GM18505 (cell line): Measurements from ENCODE around the gene NLRC3.

Source experiments
- ATAC-seq: cut with Tn5 transposase; IDR thresholded peaks from one replicate; pipeline ENCODE4 v1.9.1; 2021; ENCODE audit not compliant: unreplicated experiment
- POLR2A ChIP-seq: IDR thresholded peaks from 4 replicates; pipeline ENCODE4 v1.6.1; 2011; ENCODE audit warnings: borderline replicate concordance; ENCODE audit not compliant: insufficient read depth, insufficient read length; ENCODE audit errors: extremely low read depth

Gene NLRC3

DNA sequence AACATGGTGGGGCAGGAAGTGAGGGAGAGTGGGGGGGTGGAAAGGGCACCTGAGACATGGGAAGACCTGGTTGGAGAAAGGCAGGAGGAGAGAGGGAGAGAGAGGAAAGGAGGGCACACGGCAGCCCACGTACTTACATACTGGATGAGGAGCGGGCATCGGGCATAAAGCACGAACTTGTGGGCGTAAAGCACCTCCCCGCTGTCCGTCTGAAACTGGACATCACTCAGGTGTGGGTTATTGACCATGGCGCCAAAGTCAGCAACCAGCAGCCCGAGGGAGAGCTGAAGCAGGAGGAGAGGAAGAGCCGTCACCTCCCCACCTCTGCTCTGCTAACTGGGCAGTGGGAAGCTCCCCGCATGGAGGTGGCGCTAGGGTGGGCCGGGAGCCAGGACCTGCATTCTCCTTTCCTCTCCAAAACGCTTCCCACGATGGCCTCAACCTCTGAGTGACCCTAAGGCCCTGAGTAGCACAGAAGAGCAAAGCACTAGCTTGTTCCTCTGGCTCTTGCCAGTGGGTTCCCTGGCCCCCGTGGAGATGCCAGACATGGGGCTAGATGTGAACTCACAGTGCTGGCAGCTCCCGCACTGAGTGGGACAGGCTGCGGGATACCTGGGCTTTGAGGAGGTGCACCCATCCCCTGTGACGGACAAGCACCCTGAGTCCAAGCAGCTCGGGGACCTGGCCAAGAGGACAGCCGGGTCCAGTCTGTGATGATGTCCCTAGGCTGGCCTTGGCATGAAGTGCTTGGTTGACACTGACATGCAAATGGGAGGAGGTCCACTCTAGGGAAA, 17.3 kb upstream of the NLRC3 start:
- ATAC-seq = no peak
- no peak for TF ChIP-seq POLR2A

DNA sequence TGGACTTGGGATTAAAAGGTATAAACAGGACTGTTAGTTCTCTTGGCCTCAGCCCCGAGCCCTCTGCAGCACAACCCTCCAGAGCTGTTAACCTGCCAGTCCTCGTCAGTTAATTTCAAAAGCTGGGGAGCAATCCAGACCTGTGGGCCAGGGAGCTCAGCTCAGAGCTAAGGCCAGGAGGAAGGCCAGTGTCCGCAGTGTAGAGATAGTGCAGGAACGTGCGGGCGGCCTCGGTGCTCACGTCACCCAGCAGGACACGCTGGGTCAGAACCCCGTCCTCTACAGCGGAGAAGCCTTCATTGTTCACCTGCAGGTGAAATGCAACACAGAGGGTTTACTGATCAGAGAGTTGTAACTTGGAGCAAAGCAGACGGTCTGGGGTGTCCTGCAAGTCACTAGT, 15.4 kb upstream of the NLRC3 start:
- no peak for TF ChIP-seq POLR2A
- no peak for ATAC-seq

DNA sequence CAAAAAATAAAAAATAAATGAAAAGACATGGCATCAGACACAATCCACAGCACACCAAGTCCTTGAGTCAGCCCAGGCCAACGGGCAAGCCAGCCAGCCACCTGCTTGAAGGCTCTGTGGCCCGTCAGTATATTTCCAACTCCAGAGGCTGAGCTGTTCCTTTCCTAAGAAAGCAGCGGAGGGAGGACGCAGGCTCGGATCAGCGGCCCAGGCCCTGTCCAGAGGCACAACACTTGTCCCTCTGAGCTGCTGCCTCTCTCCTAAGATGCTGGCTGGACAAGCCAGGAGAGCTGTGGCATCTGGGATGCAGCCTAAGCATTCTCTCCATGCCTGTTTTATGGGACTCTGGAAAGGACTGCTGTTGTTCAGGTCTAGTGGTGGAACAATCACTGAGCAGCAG, 14.8 kb upstream of the NLRC3 start:
- no peak for TF ChIP-seq POLR2A
- no peak for ATAC-seq

DNA sequence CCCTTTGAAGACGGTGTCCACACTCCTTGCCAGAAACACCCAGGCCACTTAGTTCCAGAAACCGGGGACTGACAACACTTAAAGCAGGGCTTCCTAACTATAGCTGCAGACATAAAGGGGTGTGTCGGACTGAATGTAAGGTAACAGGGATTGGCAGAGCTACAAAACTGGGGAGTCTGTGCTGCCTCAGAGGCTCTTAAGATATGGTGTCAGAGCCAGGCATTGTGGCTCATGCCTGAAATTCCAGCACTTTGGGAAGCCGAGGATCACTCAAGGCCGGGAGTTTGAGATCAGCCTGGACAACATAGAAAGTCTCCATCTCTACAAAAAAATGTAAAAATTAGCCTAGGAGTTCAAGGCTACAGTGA, 14.2 kb upstream of the NLRC3 start:
- ATAC-seq = no peak
- TF ChIP-seq POLR2A = no peak

DNA sequence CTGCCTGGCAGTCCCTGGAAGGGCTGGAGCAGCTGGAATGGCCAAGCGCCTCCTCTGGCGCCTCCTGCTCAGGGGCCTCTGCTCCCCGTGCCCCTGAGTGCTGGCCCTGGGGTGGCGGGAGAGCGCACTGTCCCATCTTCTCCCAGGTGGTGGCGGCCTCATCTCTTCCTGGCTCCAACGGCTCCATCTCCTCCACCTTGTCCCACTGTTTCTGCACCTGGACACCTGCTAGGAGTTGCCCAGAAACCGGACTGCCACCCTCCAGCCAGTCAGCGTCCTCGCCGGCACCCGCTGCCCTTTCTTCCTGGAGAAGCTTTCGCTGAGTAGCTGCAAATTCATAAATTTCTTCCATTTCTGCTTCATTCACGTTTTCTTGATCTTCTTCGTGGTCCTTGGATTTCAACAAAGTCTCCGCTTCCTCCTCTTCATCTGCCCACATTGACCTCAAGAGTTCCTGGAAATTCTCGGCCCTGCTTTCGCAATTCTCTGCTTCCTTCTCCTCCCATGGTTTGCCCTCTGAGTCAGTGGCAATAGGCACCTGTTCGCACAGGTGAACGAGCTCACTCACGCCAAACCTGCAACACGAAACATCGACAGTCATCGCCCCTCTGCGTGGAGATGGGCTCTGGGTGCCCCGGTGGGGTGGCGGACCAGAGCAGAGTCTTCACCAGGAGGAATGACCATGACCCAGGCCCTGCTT, 13.7 kb upstream of the NLRC3 start:
- no peak for TF ChIP-seq POLR2A
- no peak for ATAC-seq

DNA sequence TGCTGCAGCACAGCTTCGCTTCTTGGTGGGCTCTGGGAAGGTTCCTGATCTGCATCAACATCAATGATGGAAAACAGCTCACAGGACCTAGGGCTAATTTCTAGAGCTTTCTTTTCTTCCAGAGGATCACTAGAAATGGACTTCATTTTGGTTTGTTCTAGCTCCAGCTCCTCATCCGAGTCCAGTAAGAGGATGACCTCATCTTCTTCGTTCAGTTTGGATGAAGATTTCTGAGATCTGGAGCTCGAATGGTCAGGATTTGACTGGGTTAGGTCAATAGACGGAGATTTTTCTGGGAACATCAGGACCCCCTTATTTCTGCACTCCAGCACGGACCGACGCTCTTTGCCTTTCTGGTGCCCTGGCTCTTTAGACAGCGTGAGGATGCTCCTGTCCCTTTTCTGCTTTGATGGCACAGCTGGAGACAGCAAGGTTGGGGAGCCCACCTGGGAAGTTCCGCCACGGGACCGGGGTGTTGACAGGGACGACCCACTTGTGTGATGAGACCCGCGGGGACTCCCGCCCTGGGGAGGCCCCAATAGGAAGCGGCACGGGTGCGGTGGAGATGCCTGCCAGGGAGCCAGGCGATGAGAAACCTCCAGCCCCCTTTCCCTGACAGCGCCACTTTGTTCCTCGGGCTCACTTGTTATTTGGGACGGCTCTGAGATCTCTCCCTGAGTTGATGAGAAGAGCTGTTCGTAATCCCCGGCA, 12.9 kb upstream of the NLRC3 start:
- TF ChIP-seq POLR2A = no peak
- ATAC-seq = no peak

DNA sequence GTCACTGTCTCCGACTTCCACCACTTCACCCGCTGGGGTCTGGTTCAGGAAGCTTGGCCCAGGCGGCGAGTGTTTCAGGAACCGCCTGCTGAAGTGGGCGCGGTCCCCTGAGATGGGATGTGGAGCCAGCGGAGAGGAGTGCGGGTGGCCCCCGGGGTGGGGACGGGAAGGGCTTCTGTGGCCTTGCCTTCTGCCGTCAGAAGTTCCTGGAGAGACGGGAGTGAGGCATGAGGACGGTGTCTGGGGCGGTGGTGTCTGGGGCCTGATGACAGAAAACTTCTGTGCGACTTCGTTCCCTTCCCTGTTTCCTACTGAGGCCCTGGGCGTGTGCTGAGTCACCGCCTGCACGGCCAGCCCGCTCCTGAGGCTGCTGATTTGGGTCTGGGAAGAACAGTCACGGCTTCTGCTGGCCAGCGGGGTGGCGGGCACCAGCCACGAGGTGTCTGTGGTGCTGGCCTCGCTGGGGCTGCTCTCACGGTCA, 12.3 kb upstream of the NLRC3 start:
- no peak for TF ChIP-seq POLR2A
- ATAC-seq = no peak

DNA sequence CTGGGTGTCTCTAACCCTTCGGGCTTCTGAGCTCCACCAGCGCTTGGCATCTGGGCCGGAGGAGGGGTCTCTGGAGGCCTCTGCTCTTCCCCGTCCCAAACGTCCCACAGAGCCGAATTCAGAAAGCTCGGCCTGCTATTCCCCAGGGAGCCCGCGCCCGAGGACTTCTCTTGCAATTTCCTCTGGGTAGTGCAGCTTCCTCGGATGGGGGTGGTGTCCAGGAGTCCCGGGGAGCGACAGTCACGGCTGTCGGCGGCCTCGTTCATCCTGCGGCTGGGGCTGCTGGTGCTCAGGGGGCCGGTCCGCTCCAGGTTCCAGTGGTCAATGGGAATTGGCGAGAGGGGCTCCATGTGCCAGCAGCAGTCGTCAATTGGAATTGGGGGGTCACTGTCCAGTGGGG, 11.8 kb upstream of the NLRC3 start:
- ATAC-seq = no peak
- TF ChIP-seq POLR2A = no peak

DNA sequence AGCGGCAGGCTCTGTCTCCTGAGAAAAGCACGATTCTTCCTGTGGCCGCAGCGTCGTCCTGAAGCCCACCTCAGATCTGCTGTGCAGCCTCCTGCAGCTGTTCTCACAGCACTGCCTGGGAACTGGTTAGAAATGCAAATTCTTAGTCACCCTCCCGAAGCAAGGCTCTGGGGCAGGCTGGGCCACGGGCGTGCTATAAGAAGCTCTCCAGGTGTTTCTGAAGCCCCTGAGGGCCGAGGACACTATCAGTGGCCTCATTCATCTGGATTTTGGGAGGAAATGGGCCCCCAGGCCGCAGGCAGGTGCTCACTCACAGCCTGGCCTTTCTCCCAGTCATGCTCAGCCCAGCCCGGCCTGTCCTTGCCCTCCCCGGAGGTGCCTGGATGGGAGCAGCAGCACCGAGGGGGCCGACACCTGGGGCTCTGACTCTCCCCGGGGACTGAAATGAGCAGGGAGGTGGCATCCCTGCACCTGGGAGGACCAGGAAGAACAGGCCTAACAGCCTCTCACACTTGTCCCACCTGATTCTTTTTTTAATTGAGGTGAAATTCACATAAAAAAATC, 10.4 kb upstream of the NLRC3 start:
- ATAC-seq = no peak

DNA sequence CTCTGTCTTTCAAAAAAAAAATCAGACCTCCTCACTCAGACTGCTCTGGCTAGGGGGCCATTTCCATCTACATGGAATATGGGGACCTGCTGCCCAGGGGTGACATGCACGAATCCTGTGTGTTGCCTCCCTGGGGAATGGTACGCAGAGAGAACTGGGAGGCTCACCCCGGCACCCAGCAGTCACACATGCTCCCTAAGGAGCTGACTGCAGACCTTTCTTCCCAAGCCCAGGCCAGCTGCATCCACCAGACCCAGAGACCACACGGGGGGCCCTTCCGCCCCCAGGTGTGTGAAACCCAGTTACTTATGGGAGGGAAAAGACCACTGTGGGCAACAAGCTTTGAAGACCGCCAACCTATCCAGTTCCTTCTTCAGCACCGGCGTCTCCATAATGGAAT, 7.2 kb upstream of the NLRC3 start:
- TF ChIP-seq POLR2A = no peak
- no peak for ATAC-seq

More for the DNA sequence above, 10.4 kb upstream of the NLRC3 start:
- TF ChIP-seq POLR2A = no peak

DNA sequence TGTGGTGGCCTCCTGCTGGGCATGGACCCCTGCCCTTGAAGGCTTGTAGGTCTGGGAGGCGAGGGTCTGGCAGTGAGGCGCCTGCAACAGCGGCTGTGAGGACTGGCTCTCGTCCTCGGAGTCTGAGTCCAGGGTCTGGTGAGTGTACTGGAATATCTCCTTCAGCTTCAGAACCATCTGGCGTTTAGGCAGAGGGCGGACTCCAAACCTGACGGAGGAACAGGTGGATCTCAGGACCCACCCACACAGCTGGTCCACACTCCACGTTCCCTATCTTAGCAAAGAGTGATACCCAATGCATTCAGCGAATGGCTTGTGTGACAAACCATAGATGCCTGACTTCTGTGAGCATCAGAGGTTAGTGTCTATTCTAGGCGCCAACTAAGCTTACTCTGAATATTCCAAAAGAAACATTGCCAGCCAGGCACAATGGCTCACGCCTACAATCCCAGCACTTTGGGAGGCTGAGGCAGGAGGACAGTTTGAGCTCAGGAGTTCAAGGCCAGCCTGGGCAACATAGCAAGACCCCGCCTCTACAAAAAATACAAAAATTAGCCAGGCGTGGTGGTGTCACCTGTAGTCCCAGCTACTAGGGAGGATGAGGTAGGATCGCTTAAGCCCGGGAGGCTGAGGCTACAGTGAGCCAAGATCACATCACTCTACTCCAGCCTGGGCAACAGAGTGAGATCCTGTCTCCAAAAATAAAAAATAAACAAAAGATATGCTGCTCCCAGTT, 6.3 kb upstream of the NLRC3 start:
- TF ChIP-seq POLR2A = no peak
- no peak for ATAC-seq

DNA sequence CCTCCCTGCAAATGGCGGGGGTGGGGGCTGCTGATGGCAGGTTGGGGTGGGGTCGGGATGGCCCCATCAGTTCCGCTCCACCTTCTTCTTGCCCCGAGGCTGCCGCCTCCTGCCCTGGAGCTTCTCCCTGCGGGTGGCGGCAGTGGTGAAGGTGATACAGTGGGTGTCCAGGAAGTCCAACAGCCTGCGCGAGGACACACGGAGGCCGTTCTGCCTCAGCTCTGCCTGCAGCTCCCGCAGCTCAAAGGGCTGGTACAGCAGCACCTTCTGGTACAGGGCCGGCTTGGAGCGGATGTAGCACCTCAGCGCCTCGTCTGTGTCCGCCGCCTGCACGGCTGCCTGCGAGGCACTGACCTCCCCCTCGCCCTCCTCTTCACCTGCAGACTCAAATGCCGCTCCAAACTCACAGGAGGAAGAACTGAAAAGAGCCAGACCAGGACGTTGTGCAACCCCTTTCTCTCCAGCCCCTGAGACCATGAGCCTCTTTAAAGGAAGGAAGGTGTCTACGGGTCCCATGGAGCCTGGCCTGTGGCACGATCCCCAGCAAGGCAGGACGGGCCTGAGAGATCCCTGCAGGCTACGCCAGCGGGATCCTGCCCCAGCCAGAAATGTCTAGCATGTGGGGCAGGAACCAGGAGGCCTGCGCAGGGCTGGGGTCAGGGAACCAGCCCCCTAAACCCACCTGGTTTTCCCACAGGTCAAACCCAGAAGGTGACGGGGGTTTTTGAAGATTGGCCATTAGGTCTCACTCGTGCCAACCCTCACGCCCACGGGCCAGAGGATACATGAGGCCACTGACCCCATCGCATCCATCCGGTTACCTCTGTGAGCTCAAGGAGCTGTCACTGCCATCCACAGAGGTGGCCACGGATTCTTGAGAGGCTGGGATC, 5.3 kb upstream of the NLRC3 start:
- no peak for ATAC-seq

More for the DNA sequence above, 5.3 kb upstream of the NLRC3 start:
- TF ChIP-seq POLR2A = no peak
